Transverse colon (tissue), 4 donors: ENCODE measurements around the gene POMGNT2. TPM values are rescaled to one million over a fixed set of nuclear protein-coding genes. Genes with fewer than 3 reads are reported as not detected.

Source experiments
- DNase-seq: peaks from one replicate; pipeline ENCODE4 v3.0.0-alpha.2; 2019
- H3K27ac ChIP-seq, 4 donors: fragments of 200-600 bp; sonication (generic); 2 replicates each; pipeline ENCODE4 v1.5.1; 2016 to 2018; ENCODE audit warnings: inconsistent platforms in 4 of 4
- H3K27me3 ChIP-seq: fragments of 200-600 bp; sonication (generic); 2 replicates; pipeline ENCODE4 v1.5.1; 2017; ENCODE audit warnings: inconsistent platforms
- H3K36me3 ChIP-seq, 4 donors: fragments of 200-600 bp; sonication (generic); 2 replicates each; pipeline ENCODE4 v1.5.1; 2017 to 2019; ENCODE audit warnings: inconsistent platforms in 4 of 4
- H3K4me1 ChIP-seq, 4 donors: fragments of 200-600 bp; sonication (generic); 2 replicates each; pipeline ENCODE4 v1.5.1; 2017 to 2020; ENCODE audit warnings: inconsistent platforms in 4 of 4
- H3K4me3 ChIP-seq, 4 donors: fragments of 200-600 bp; sonication (generic); 1 replicate in 1 of 4; 2 replicates in 3 of 4; pipeline versions ENCODE4 v1.5.1 to v1.6.1; 2017 to 2019; ENCODE audit warnings: inconsistent platforms in 4 of 4
- H3K9me3 ChIP-seq, 2 donors: fragments of 200-600 bp; sonication (generic); 2 replicates each; pipeline ENCODE4 v1.5.1; 2017 to 2019; ENCODE audit warnings: inconsistent platforms in 2 of 2
- EP300 ChIP-seq: sonication (generic); formaldehyde crosslinking; IDR thresholded peaks from one replicate; pipeline ENCODE4 v1.6.1; 2017; ENCODE audit warnings: antibody characterized with exemption, low read depth
- POLR2A ChIP-seq: fragments of 450-650 bp; IDR thresholded peaks from one replicate; pipeline ENCODE4 v1.6.1; 2016; ENCODE audit warnings: antibody characterized with exemption, mild to moderate bottlenecking, moderate library complexity
- POLR2AphosphoS5 ChIP-seq, 3 donors: sonication (generic); formaldehyde crosslinking; IDR thresholded peaks; one replicate each; pipeline ENCODE4 v1.6.1; 2016; ENCODE audit warnings: antibody characterized with exemption in 3 of 3
- WGBS, 2 donors: methylation state at CpG; one replicate each; pipeline ENCODE4 v1.1.5; 2018; ENCODE audit warnings: low coverage in 1 of 2; 5-methylcytosine and 5-hydroxymethylcytosine counted together
- in situ Hi-C, 4 donors: fragments of 200-750 bp; cut with MboI; loops; one replicate each; pipeline versions ENCODE4 v1.15.0 to v1.15.1; 2017; ENCODE audit warnings: low sequenced_read_pairs in 3 of 4, low pct_ligation_motif_present in 1 of 4, low pct_unique_long_range_greater_than_20kb in 1 of 4
- intact Hi-C: fragments of 100-400 bp; cut with DNase I; formaldehyde crosslinking; loops from one replicate; pipeline ENCODE4 v1.15.1; 2023; ENCODE audit warnings: low total_unique reads
- total RNA-seq, 4 donors: library from RNA; depleted of rRNA; stranded (reverse); fragments of >200 nt; gene quantifications; one replicate each; pipeline ENCODE4 v1.1.0, GENCODE V29; 2016
- TF ChIP-seq, protein P1 (sequence below), 5 experiments: fragments of 200-600 bp in 3 of 5; fragments of 450-650 bp in 2 of 5; sonication (generic) in 3 of 5; IDR thresholded peaks; 1 replicate in 2 of 5; 2 replicates in 3 of 5; pipeline ENCODE4 v1.5.1; 2016 to 2017; ENCODE audit warnings: antibody characterized with exemption in 5 of 5, inconsistent platforms in 3 of 5, mild to moderate bottlenecking in 2 of 5, moderate library complexity in 1 of 5

The POMGNT2 gene
- total RNA-seq, 4 donors from 2014 or later: 3.2 to 7.8 (median 5.9) TPM

DNA sequence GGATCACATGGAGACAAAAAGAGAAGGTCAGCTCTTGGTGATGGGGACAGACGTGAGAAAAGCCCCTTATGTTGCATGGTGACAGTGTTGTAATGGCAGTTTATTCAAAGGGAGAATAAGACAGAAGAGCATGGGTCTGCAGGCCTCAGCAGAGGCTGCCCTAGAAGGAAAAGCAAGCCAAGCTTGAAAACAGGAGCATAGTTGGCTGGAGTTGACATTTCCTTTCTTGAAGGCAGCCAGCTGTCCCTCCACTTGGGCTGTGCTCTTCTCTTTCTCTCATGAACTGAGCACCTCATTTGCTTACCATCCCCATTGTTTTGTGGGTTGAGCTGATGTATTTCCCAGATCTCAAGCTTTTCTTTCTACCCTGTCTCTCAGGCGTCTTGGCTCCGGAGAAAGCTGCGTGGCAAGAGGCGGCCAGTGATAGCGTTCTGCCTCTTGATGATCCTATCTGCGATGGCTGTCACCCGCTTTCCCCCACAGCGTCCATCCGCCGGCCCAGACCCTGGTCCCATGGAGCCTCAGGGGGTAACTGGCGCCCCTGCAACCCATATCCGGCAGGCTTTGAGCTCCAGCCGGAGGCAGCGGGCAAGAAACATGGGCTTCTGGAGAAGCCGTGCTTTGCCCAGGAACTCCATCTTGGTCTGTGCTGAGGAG, 73.9 kb downstream of the POMGNT2 start:
- Histone ChIP-seq H3K27ac (no peak overlapping the region), H3K36me3 (no peaks in the 10 kb centered on the region), H3K4me3 (no peak overlapping the region), H3K4me1 (peaks cover 0 to 6% (median 0%) of the 10 kb centered on the region in 4 donors), H3K27me3 (no peaks in the 10 kb centered on the region), H3K9me3 (no peaks in the 10 kb centered on the region)
- intact Hi-C loops (no loop called here), in situ Hi-C loops (no loop called here)
- WGBS, 2 donors: 77 to 95% methylated on average over 4 to 16 of the region's 16 CpGs
- TF ChIP-seq POLR2AphosphoS5 (IDR thresholded peaks at IDR 0.05) (no peak), EP300 (no peak), POLR2A (no peak)
- TF ChIP-seq, protein P1, sequence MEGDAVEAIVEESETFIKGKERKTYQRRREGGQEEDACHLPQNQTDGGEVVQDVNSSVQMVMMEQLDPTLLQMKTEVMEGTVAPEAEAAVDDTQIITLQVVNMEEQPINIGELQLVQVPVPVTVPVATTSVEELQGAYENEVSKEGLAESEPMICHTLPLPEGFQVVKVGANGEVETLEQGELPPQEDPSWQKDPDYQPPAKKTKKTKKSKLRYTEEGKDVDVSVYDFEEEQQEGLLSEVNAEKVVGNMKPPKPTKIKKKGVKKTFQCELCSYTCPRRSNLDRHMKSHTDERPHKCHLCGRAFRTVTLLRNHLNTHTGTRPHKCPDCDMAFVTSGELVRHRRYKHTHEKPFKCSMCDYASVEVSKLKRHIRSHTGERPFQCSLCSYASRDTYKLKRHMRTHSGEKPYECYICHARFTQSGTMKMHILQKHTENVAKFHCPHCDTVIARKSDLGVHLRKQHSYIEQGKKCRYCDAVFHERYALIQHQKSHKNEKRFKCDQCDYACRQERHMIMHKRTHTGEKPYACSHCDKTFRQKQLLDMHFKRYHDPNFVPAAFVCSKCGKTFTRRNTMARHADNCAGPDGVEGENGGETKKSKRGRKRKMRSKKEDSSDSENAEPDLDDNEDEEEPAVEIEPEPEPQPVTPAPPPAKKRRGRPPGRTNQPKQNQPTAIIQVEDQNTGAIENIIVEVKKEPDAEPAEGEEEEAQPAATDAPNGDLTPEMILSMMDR (IDR thresholded peaks at IDR 0.05): no peak
- DNase-seq: no peak

DNA sequence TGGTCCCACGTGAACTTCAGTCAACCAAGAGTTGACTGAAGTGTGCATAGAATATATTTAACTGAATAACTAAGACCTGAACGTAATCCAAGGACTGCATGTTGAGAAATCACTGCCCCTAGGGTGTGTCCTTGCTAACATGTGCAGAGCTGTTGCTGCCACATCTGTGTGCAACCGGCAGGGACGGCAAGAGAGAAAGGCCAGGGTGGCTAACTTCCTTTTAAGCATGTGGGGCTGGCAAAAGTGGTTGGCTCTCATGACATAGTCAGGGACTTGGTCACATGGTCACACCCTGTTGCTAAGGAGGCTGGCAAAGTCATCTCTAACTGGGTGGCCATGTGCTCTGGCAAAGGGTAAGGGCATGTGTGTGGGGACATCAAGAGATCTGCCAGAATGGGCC, 74.4 kb downstream of the POMGNT2 start:
- no peak for DNase-seq
- H3K4me3 ChIP-seq: no peak overlapping the region
- TF ChIP-seq POLR2A (no peak), POLR2AphosphoS5 (IDR thresholded peaks at IDR 0.05) (no peak)
- TF ChIP-seq, protein P1 (IDR thresholded peaks at IDR 0.05): no peak
- no peaks in the 10 kb centered on the region for H3K36me3 ChIP-seq
- 73% methylated on average over 4 of the region's 4 CpGs; no CpG with 5 or more reads in 1 of the 2 donors for WGBS, 2 donors
- no peaks in the 10 kb centered on the region for H3K27me3 ChIP-seq
- H3K9me3 ChIP-seq: no peaks in the 10 kb centered on the region
- in situ Hi-C loops: no loop called here
- H3K27ac ChIP-seq: no peak overlapping the region
- H3K4me1 ChIP-seq: peaks cover 0 to 6% (median 0%) of the 10 kb centered on the region in 4 donors
- intact Hi-C loops: no loop called here

DNA sequence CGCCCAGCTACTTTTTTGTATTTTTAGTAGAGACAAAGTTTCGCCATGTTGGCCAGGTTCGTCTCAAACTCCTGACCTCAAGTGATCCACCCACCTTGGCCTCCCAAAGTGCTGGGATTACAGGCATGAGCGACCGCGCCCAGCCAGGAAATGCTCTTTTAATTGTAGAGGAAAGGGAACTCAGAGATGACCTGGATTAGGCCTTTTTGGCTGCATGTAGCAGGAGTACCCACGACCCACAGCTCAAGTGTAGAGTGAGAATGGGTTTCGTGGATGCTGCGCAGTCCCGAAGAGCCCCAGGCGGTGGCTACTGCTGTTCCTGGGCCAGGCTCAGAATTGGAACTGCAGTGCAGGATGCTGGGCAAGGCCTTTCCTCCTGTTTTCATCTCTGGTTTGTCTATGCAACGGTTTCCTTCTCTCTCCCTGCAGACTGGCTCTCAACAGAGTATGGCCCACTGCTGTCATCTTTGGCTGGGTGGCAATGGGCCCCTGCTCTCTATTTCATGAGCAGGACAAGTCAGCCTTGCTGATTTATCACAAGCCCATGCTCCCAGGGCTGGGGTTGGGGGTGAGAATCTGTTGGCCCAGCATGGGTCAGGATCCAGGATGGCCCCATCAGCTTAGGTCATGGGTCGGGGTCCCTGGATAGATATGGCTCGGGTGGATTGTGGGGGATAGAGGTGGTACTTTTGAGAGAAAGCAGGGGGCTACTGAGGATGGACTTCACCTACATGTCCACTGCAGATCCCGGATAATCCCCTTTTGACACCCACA, 75.5 kb downstream of the POMGNT2 start:
- TF ChIP-seq POLR2AphosphoS5 (IDR thresholded peaks at IDR 0.05) (no peak), EP300 (no peak), POLR2A (no peak)
- TF ChIP-seq, protein P1 (IDR thresholded peaks at IDR 0.05): no peak
- intact Hi-C loops (no loop called here), in situ Hi-C loops (no loop called here)
- peaks cover 0 to 6% (median 0%) of the 10 kb centered on the region in 4 donors for H3K4me1 ChIP-seq
- no peak overlapping the region for H3K27ac ChIP-seq
- 83% methylated on average over 1 to 15 of the region's 15 CpGs for WGBS, 2 donors
- no peaks in the 10 kb centered on the region for H3K36me3 ChIP-seq
- H3K9me3 ChIP-seq: no peaks in the 10 kb centered on the region
- H3K27me3 ChIP-seq: no peaks in the 10 kb centered on the region
- DNase-seq: no peak
- no peak overlapping the region for H3K4me3 ChIP-seq

Other genes starting within 250 kb of the POMGNT2 start
- gene CYP8B1, start 230.2 kb downstream of the POMGNT2 start, total RNA-seq: not detected
- gene ZNF662, start 199.9 kb downstream of the POMGNT2 start, total RNA-seq: 1 to 10 TPM; 2.2 to 6.0 (median 4.9) TPM
- gene GASK1A, start 126.8 kb downstream of the POMGNT2 start, total RNA-seq: 1 to 10 TPM in 3 of 4 donors, under 1 TPM in 1; 0.75 to 5.9 (median 3.6) TPM
- gene SNRK, start 180.5 kb upstream of the POMGNT2 start, total RNA-seq: 10 to 100 TPM; 29.9 to 43.3 (median 31.7) TPM